CD14-positive monocyte (primary cell): ENCODE measurements around the gene RAD54L. TPM values are rescaled to one million over a fixed set of nuclear protein-coding genes. Genes with fewer than 3 reads are reported as not detected.

ENCODE experiments used
- DNase-seq, 3 donors: peaks; one replicate each; pipeline ENCODE4 v3.0.0-alpha.2; 2011 to 2022
- H2AFZ ChIP-seq: 2 replicates; pipeline ENCODE4 v1.6.0; 2012; ENCODE audit warnings: mild to moderate bottlenecking, low read depth, low read length, inconsistent platforms; ENCODE audit not compliant: insufficient read depth, poor library complexity, severe bottlenecking
- H3K27ac ChIP-seq, 2 donors: 1 replicate in 1 of 2; 2 replicates in 1 of 2; pipeline ENCODE4 v1.5.1; 2012 to 2013; ENCODE audit warnings: low read length in 2 of 2, control low read depth in 1 of 2, inconsistent platforms in 1 of 2, low read depth in 1 of 2, mild to moderate bottlenecking in 1 of 2
- H3K27me3 ChIP-seq, 2 donors: one replicate each; pipeline versions ENCODE4 v1.6.0 to v1.6.1; 2011 to 2013; ENCODE audit warnings: low read length in 2 of 2; ENCODE audit not compliant: control insufficient read depth in 2 of 2, insufficient read depth in 2 of 2
- H3K36me3 ChIP-seq, 2 donors: replicated peaks in 1 of 2; 1 replicate in 1 of 2; 2 replicates in 1 of 2; pipeline versions ENCODE4 v1.5.1 to v1.6.1; 2012 to 2013; ENCODE audit warnings: low read length in 2 of 2, control low read depth in 1 of 2, inconsistent platforms in 1 of 2, mild to moderate bottlenecking in 1 of 2; ENCODE audit not compliant: insufficient read depth in 2 of 2, control insufficient read depth in 1 of 2
- H3K4me1 ChIP-seq, 2 donors: 1 replicate in 1 of 2; 2 replicates in 1 of 2; pipeline versions ENCODE4 v1.5.1 to v1.6.1; 2012 to 2013; ENCODE audit warnings: low read length in 2 of 2, control low read depth in 1 of 2, inconsistent platforms in 1 of 2, mild to moderate bottlenecking in 1 of 2, moderate library complexity in 1 of 2; ENCODE audit not compliant: insufficient read depth in 2 of 2, control insufficient read depth in 1 of 2
- H3K4me2 ChIP-seq: replicated peaks from 2 replicates; pipeline ENCODE3; 2012; ENCODE audit warnings: low read length, moderate library complexity, mild to moderate bottlenecking; ENCODE audit not compliant: poor library complexity, severe bottlenecking; ENCODE audit errors: extremely low read depth
- H3K4me3 ChIP-seq, 3 experiments: fragments of 200-600 bp in 1 of 3; sonication (generic) in 1 of 3; replicated peaks in 1 of 3; 1 replicate in 2 of 3; 2 replicates in 1 of 3; pipeline ENCODE4 v1.5.1; 2011 to 2013; ENCODE audit warnings: low read length in 3 of 3, mild to moderate bottlenecking in 3 of 3, control low read depth in 2 of 3, low read depth in 2 of 3, inconsistent platforms in 1 of 3, moderate library complexity in 1 of 3
- H3K79me2 ChIP-seq: 2 replicates; pipeline ENCODE4 v1.6.0; 2012; ENCODE audit warnings: mild to moderate bottlenecking, control low read depth, inconsistent platforms, low read length, moderate library complexity; ENCODE audit not compliant: insufficient read depth
- H3K9ac ChIP-seq: 2 replicates; pipeline ENCODE4 v1.6.0; 2017; ENCODE audit warnings: low read length, mild to moderate bottlenecking; ENCODE audit not compliant: insufficient read depth, poor library complexity, severe bottlenecking
- H3K9me3 ChIP-seq, 2 donors: replicated peaks in 1 of 2; 1 replicate in 1 of 2; 2 replicates in 1 of 2; pipeline versions ENCODE4 v1.5.1 to v1.6.1; 2012 to 2013; ENCODE audit warnings: low read length in 2 of 2, control low read depth in 1 of 2; ENCODE audit not compliant: control insufficient read depth in 1 of 2, insufficient read depth in 1 of 2
- H4K20me1 ChIP-seq: 2 replicates; pipeline ENCODE4 v1.6.0; 2012; ENCODE audit warnings: mild to moderate bottlenecking, low read length, control low read depth, moderate library complexity; ENCODE audit not compliant: insufficient read depth
- H3K27ac Mint-ChIP-seq, 7 donors: one replicate each; pipeline ENCODE4 v1.8.0; 2020; ENCODE audit warnings: mild to moderate bottlenecking in 7 of 7, mixed read lengths in 7 of 7, moderate library complexity in 6 of 7, inconsistent platforms in 2 of 7
- H3K27me3 Mint-ChIP-seq, 3 donors: one replicate each; pipeline ENCODE4 v1.8.0; 2021 to 2022; ENCODE audit warnings: low read depth in 3 of 3, mild to moderate bottlenecking in 3 of 3, mixed read lengths in 3 of 3, moderate library complexity in 3 of 3, inconsistent platforms in 1 of 3
- H3K36me3 Mint-ChIP-seq, 2 donors: one replicate each; pipeline ENCODE4 v1.8.0; 2020; ENCODE audit warnings: mixed read lengths in 2 of 2, inconsistent platforms in 1 of 2, mild to moderate bottlenecking in 1 of 2
- H3K4me1 Mint-ChIP-seq: one replicate; pipeline ENCODE4 v1.8.0; 2020; ENCODE audit warnings: mild to moderate bottlenecking, mixed read lengths
- H3K4me3 Mint-ChIP-seq, 2 donors: one replicate each; pipeline ENCODE4 v1.8.0; 2020; ENCODE audit warnings: mild to moderate bottlenecking in 2 of 2, mixed read lengths in 2 of 2, moderate library complexity in 1 of 2
- H3K9me3 Mint-ChIP-seq, 7 donors: one replicate each; pipeline ENCODE4 v1.8.0; 2020 to 2022; ENCODE audit warnings: mixed read lengths in 7 of 7, mild to moderate bottlenecking in 6 of 7, moderate library complexity in 6 of 7, inconsistent platforms in 2 of 7
- CTCF ChIP-seq: fragments of 200-600 bp; IDR thresholded peaks from one replicate; pipeline ENCODE4 v1.8.0; 2022; ENCODE audit warnings: antibody characterized with exemption, mild to moderate bottlenecking
- WGBS: methylation state at CpG from one replicate; pipeline ENCODE4 v1.1.5; 2013; ENCODE audit warnings: missing lambda C conversion rate; ENCODE audit not compliant: insufficient coverage; 5-methylcytosine and 5-hydroxymethylcytosine counted together
- intact Hi-C, 2 donors: fragments of 100-400 bp; cut with micrococcal nuclease; formaldehyde crosslinking; loops; one replicate each; pipeline versions ENCODE4 v1.15.0 to v1.15.1; 2023
- polyA plus RNA-seq, 3 donors: library from polyadenylated mRNA; depleted of rRNA in 1 of 3; unstranded in 2 of 3; stranded (reverse) in 1 of 3; fragments of 300-500 nt in 2 of 3; fragments of >200 nt in 1 of 3; fragmentation: Illumina TruSeq in 2 of 3; gene quantifications; 1 replicate in 2 of 3; 2 replicates in 1 of 3; pipeline ENCODE4 v1.2.3, GENCODE V29; 2012 to 2021

Gene RAD54L
- polyA plus RNA-seq, 3 donors: 0.13 TPM; not detected in 2

- WGBS: no CpG with 5 or more reads among the region's 4 CpGs
- no peaks in the 10 kb centered on the region for H3K9me3 Mint-ChIP-seq
- H3K79me2 ChIP-seq: no peaks in the 10 kb centered on the region
- H4K20me1 ChIP-seq: no peaks in the 10 kb centered on the region
- H3K27ac ChIP-seq: no peak overlapping the region
- no peak overlapping the region for H3K4me3 Mint-ChIP-seq
- no peak for DNase-seq
- H3K4me1 ChIP-seq: peaks cover 0 to 4% of the 10 kb centered on the region in 2 donors
- no peaks in the 10 kb centered on the region for H3K9me3 ChIP-seq
- H3K27me3 ChIP-seq: no peaks in the 10 kb centered on the region
- H3K36me3 Mint-ChIP-seq: peaks cover 43 to 64% of the 10 kb centered on the region in 2 donors
- H3K4me1 Mint-ChIP-seq: peaks cover 7% of the 10 kb centered on the region
- H3K4me2 ChIP-seq: no peak overlapping the region
- H3K27ac Mint-ChIP-seq: peak overlapping the region in 2 of 7 donors; percentile 12 to 51
- intact Hi-C loops: no loop called here
- peaks cover 28 to 70% of the 10 kb centered on the region in 2 donors for H3K36me3 ChIP-seq
- H2AFZ ChIP-seq: no peak overlapping the region
- no peaks in the 10 kb centered on the region for H3K27me3 Mint-ChIP-seq
- TF ChIP-seq CTCF: no peak
- no peak overlapping the region for H3K4me3 ChIP-seq
- no peak overlapping the region for H3K9ac ChIP-seq
These were observed 42.4 kb downstream of the RAD54L start for GRCh38 chr1:46289976-46290375.

GRCh38 chr1:46295306-46295705 is 47.7 kb downstream of the RAD54L start:
- TF ChIP-seq CTCF: no peak
- Histone ChIP-seq H2AFZ (no peak overlapping the region), H3K4me1 (peaks cover under 1% of the 10 kb centered on the region in 2 donors), H3K4me3 (no peak overlapping the region), H3K4me2 (no peak overlapping the region), H3K9ac (no peak overlapping the region), H3K27ac (no peak overlapping the region), H3K27me3 (no peaks in the 10 kb centered on the region), H4K20me1 (peaks cover 13% of the 10 kb centered on the region), H3K79me2 (peaks cover 28% of the 10 kb centered on the region), H3K9me3 (no peaks in the 10 kb centered on the region), H3K36me3 (peaks cover 32 to 66% of the 10 kb centered on the region in 2 donors)
- H3K36me3 Mint-ChIP-seq: peaks cover 41 to 62% of the 10 kb centered on the region in 2 donors
- H3K27ac Mint-ChIP-seq: no peak overlapping the region
- peaks cover 0 to under 1% (median 0%) of the 10 kb centered on the region in 3 donors for H3K27me3 Mint-ChIP-seq
- no peak for DNase-seq
- 100% methylated on average over 1 of the region's 2 CpGs for WGBS
- peaks cover 5% of the 10 kb centered on the region for H3K4me1 Mint-ChIP-seq
- H3K4me3 Mint-ChIP-seq: no peak overlapping the region
- H3K9me3 Mint-ChIP-seq: no peaks in the 10 kb centered on the region
- intact Hi-C loops: no loop called here
